HepG2 (cell line): Measurements from ENCODE around the gene KRT24. TPM values are rescaled to one million over a fixed set of nuclear protein-coding genes. Genes with fewer than 3 reads are reported as not detected.

Experiments
- ARID4A ChIP-seq: sonication (generic); formaldehyde crosslinking; IDR thresholded peaks from 2 replicates; pipeline ENCODE4 v1.5.0; 2020; ENCODE audit warnings: mild to moderate bottlenecking, missing genetic modification reagents, borderline replicate concordance
- BRD4 ChIP-seq: sonication (generic); formaldehyde crosslinking; IDR thresholded peaks from 2 replicates; pipeline ENCODE4 v1.4.0; 2020; ENCODE audit warnings: missing genetic modification reagents
- CREB3 ChIP-seq: sonication (generic); formaldehyde crosslinking; IDR thresholded peaks from 2 replicates; pipeline ENCODE4 v1.5.0; 2020; ENCODE audit warnings: missing genetic modification reagents
- IKZF5 ChIP-seq: IDR thresholded peaks from 2 replicates; pipeline ENCODE4 v1.6.1; 2018; ENCODE audit warnings: missing genetic modification reagents, mild to moderate bottlenecking, missing compliant biosample characterization
- MIXL1 ChIP-seq: IDR thresholded peaks from 2 replicates; pipeline ENCODE4 v1.6.1; 2016
- PCBP1 ChIP-seq: fragments of 200-400 bp; formaldehyde crosslinking; IDR thresholded peaks from 2 replicates; pipeline ENCODE4 v1.6.1; 2017; ENCODE audit warnings: mild to moderate bottlenecking, low read depth, low read length, borderline replicate concordance
- POLR2AphosphoS5 ChIP-seq: IDR thresholded peaks from 2 replicates; pipeline ENCODE4 v1.6.1; 2012; ENCODE audit warnings: low read depth, low read length
- ZBTB20 ChIP-seq: sonication (generic); formaldehyde crosslinking; IDR thresholded peaks from 2 replicates; pipeline ENCODE4 v1.8.1; 2023; ENCODE audit warnings: missing genetic modification reagents, low read depth, mild to moderate bottlenecking, borderline replicate concordance
- ZNF280B ChIP-seq: sonication (generic); formaldehyde crosslinking; IDR thresholded peaks from 2 replicates; pipeline ENCODE4 v1.5.0; 2020; ENCODE audit warnings: missing genetic modification reagents, mild to moderate bottlenecking, borderline replicate concordance
- ZNF644 ChIP-seq: IDR thresholded peaks from 2 replicates; pipeline ENCODE4 v1.6.1; 2016; ENCODE audit warnings: low read depth
- ZNF710 ChIP-seq: sonication (generic); formaldehyde crosslinking; IDR thresholded peaks from 2 replicates; pipeline ENCODE4 v1.5.0; 2020; ENCODE audit warnings: mild to moderate bottlenecking, missing genetic modification reagents, borderline replicate concordance
- polyA plus RNA-seq, 8 experiments: library from polyadenylated mRNA; depleted of rRNA in 3 of 8; stranded (reverse) in 7 of 8; unstranded in 1 of 8; fragments of >200 nt; fragmentation: Illumina TruSeq in 4 of 8; extraction: Trizol in 4 of 8; gene quantifications; 2 replicates each; pipeline versions ENCODE4 v1.2.1 to v1.2.3, GENCODE V29; 2011 to 2016; ENCODE audit warnings: low read depth in 4 of 8, missing spikeins in 1 of 8, mixed read lengths in 1 of 8; ENCODE audit not compliant: insufficient read depth in 1 of 8
- total RNA-seq, 5 experiments: library from RNA; depleted of rRNA; stranded (reverse); fragments of >200 nt; fragmentation: Illumina TruSeq; extraction: Trizol; gene quantifications; 2 replicates each; pipeline ENCODE4 v1.2.3, GENCODE V29; 2016; ENCODE audit warnings: low read depth in 1 of 5
- TF ChIP-seq, protein P1 (sequence below): sonication (generic); formaldehyde crosslinking; IDR thresholded peaks from 2 replicates; pipeline ENCODE4 v1.5.1; 2020; ENCODE audit warnings: mild to moderate bottlenecking, missing genetic modification reagents, moderate library complexity
- TF ChIP-seq, protein P2 (sequence below): IDR thresholded peaks from 2 replicates; pipeline ENCODE4 v1.6.1; 2012; ENCODE audit warnings: inconsistent platforms

Gene KRT24
- total and polyA plus RNA-seq, 2 of the 13 experiments (the other 11 are each of a cell fraction or from before 2014, with no cell fraction given) = not detected

GRCh38 chr17:40648384-40648968 is 55.1 kb downstream of the KRT24 start (continued):
- peak; percentile 9; the same call in 1 of the 2 replicates for TF ChIP-seq ZNF280B
- TF ChIP-seq ZNF644 (CRISPR knock-in tag) = no peak; the same call in 1 of the 2 replicates
- peak; percentile 9; the same call in 1 of the 2 replicates for TF ChIP-seq MIXL1 (CRISPR knock-in tag)
- TF ChIP-seq IKZF5 (CRISPR knock-in tag) = peak; percentile 1; the same call in 1 of the 2 replicates
- no peak for TF ChIP-seq CREB3
- TF ChIP-seq, protein P1, sequence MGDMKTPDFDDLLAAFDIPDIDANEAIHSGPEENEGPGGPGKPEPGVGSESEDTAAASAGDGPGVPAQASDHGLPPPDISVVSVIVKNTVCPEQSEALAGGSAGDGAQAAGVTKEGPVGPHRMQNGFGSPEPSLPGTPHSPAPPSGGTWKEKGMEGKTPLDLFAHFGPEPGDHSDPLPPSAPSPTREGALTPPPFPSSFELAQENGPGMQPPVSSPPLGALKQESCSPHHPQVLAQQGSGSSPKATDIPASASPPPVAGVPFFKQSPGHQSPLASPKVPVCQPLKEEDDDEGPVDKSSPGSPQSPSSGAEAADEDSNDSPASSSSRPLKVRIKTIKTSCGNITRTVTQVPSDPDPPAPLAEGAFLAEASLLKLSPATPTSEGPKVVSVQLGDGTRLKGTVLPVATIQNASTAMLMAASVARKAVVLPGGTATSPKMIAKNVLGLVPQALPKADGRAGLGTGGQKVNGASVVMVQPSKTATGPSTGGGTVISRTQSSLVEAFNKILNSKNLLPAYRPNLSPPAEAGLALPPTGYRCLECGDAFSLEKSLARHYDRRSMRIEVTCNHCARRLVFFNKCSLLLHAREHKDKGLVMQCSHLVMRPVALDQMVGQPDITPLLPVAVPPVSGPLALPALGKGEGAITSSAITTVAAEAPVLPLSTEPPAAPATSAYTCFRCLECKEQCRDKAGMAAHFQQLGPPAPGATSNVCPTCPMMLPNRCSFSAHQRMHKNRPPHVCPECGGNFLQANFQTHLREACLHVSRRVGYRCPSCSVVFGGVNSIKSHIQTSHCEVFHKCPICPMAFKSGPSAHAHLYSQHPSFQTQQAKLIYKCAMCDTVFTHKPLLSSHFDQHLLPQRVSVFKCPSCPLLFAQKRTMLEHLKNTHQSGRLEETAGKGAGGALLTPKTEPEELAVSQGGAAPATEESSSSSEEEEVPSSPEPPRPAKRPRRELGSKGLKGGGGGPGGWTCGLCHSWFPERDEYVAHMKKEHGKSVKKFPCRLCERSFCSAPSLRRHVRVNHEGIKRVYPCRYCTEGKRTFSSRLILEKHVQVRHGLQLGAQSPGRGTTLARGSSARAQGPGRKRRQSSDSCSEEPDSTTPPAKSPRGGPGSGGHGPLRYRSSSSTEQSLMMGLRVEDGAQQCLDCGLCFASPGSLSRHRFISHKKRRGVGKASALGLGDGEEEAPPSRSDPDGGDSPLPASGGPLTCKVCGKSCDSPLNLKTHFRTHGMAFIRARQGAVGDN (CRISPR knock-in tag) = peak; percentile 39
- TF ChIP-seq, protein P2, sequence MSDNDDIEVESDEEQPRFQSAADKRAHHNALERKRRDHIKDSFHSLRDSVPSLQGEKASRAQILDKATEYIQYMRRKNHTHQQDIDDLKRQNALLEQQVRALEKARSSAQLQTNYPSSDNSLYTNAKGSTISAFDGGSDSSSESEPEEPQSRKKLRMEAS = 0 out of 2 replicates have a peak, but pooled peaks have one; percentile 20
- TF ChIP-seq ZBTB20 (CRISPR knock-in tag) = peak; percentile 6; the same call in 1 of the 2 replicates
- TF ChIP-seq PCBP1 = 0 out of 2 replicates have a peak, but pooled peaks have one; percentile 16
- TF ChIP-seq ARID4A (CRISPR knock-in tag) = peak; percentile 22
- no peak; the same call in 1 of the 2 replicates for TF ChIP-seq POLR2AphosphoS5
- 0 out of 2 replicates have a peak, but pooled peaks have one; percentile 18 for TF ChIP-seq ZNF710 (CRISPR knock-in tag)
- peak; percentile 63; the same call in 1 of the 2 replicates for TF ChIP-seq BRD4 (CRISPR knock-in tag)
